Esophagus muscularis mucosa (tissue), 4 donors: Measurements from ENCODE around the gene SYAP1.

Source experiments
- EP300 ChIP-seq: sonication (generic); formaldehyde crosslinking; IDR thresholded peaks from one replicate; pipeline ENCODE4 v1.6.1; 2017; ENCODE audit warnings: antibody characterized with exemption
- POLR2AphosphoS5 ChIP-seq, 2 donors: sonication (generic); formaldehyde crosslinking; IDR thresholded peaks; one replicate each; pipeline ENCODE4 v1.6.1; 2017; ENCODE audit warnings: antibody characterized with exemption in 2 of 2
- TF ChIP-seq, protein P1 (sequence below), 3 experiments: fragments of 200-600 bp in 2 of 3; fragments of 450-650 bp in 1 of 3; sonication (generic) in 2 of 3; IDR thresholded peaks; one replicate each; pipeline ENCODE4 v1.5.1; 2017 to 2019; ENCODE audit warnings: antibody characterized with exemption in 3 of 3, mild to moderate bottlenecking in 2 of 3, moderate library complexity in 1 of 3

GRCh38 chrX:16771483-16772398, 52.3 kb downstream of the SYAP1 start:
- TF ChIP-seq, protein P1, sequence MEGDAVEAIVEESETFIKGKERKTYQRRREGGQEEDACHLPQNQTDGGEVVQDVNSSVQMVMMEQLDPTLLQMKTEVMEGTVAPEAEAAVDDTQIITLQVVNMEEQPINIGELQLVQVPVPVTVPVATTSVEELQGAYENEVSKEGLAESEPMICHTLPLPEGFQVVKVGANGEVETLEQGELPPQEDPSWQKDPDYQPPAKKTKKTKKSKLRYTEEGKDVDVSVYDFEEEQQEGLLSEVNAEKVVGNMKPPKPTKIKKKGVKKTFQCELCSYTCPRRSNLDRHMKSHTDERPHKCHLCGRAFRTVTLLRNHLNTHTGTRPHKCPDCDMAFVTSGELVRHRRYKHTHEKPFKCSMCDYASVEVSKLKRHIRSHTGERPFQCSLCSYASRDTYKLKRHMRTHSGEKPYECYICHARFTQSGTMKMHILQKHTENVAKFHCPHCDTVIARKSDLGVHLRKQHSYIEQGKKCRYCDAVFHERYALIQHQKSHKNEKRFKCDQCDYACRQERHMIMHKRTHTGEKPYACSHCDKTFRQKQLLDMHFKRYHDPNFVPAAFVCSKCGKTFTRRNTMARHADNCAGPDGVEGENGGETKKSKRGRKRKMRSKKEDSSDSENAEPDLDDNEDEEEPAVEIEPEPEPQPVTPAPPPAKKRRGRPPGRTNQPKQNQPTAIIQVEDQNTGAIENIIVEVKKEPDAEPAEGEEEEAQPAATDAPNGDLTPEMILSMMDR (IDR thresholded peaks at IDR 0.05): no peak
- TF ChIP-seq EP300 (no peak), POLR2AphosphoS5 (IDR thresholded peaks at IDR 0.05) (no peak)
